Measurements from ENCODE around the gene GRM7. TPM values are rescaled to one million over a fixed set of nuclear protein-coding genes. Genes with fewer than 3 reads are reported as not detected.

Gene GRM7
- total RNA-seq, 1 donor from 2014 or later, result 9.9 TPM

DNA sequence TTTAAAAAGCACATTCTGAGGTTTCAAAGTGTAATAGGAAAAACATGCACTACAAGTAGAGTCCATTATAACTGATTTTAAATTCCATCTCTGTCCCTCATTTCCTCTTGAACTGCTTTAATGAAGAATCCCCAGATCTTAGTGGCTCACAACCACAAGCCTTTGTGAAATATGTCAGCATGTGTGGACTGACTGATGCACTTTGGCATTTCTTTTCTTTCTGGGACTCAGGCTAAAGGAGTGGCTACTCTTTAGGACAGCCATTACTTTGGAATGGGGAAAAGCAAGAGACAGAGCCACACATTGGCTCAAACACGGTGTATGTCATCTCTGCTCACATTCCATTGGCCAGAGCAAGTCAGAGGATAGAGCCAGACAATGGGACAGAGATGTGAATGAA lies 139.6 kb downstream of the GRM7 start:
- DNase-seq (ENCODE audit: extremely low spot score, unreplicated experiment), result no peak
- TF ChIP-seq, protein P1, sequence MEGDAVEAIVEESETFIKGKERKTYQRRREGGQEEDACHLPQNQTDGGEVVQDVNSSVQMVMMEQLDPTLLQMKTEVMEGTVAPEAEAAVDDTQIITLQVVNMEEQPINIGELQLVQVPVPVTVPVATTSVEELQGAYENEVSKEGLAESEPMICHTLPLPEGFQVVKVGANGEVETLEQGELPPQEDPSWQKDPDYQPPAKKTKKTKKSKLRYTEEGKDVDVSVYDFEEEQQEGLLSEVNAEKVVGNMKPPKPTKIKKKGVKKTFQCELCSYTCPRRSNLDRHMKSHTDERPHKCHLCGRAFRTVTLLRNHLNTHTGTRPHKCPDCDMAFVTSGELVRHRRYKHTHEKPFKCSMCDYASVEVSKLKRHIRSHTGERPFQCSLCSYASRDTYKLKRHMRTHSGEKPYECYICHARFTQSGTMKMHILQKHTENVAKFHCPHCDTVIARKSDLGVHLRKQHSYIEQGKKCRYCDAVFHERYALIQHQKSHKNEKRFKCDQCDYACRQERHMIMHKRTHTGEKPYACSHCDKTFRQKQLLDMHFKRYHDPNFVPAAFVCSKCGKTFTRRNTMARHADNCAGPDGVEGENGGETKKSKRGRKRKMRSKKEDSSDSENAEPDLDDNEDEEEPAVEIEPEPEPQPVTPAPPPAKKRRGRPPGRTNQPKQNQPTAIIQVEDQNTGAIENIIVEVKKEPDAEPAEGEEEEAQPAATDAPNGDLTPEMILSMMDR (conservative IDR thresholded peaks at IDR 0.05), result no peak
- Mint-ChIP-seq H3K4me3 (no peak overlapping the region), H3K4me1 (ENCODE audit: unreplicated experiment) (no peaks in the 10 kb centered on the region), H3K36me3 (no peaks in the 10 kb centered on the region), H3K9me3 (no peaks in the 10 kb centered on the region), H3K27ac (no peak overlapping the region), H3K27me3 (no peaks in the 10 kb centered on the region)

DNA sequence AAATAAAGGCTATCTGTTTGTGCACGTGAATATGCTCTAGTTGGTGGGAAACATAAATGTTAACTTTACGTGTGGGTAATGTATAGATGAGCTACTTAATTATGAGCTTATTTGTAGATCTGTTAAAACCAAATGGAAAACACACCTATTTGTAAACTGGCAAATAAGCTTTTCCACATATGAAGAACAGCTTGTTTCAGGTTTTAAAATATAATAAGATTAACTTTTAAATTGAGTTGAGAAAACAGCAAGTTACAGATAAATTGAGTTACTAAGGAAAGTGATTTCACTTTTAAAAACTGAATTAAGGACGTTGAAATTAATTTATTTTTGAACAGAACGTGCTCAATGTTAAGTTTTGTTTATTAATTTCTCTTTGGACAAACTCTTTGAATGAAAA lies 140.5 kb downstream of the GRM7 start:
- Mint-ChIP-seq H3K4me3 (no peak overlapping the region), H3K36me3 (no peaks in the 10 kb centered on the region), H3K4me1 (ENCODE audit: unreplicated experiment) (no peaks in the 10 kb centered on the region), H3K27ac (no peak overlapping the region), H3K27me3 (no peaks in the 10 kb centered on the region), H3K9me3 (no peaks in the 10 kb centered on the region)
- TF ChIP-seq, protein P1 (conservative IDR thresholded peaks at IDR 0.05), result no peak
- no peak for DNase-seq (ENCODE audit: extremely low spot score, unreplicated experiment)

DNA sequence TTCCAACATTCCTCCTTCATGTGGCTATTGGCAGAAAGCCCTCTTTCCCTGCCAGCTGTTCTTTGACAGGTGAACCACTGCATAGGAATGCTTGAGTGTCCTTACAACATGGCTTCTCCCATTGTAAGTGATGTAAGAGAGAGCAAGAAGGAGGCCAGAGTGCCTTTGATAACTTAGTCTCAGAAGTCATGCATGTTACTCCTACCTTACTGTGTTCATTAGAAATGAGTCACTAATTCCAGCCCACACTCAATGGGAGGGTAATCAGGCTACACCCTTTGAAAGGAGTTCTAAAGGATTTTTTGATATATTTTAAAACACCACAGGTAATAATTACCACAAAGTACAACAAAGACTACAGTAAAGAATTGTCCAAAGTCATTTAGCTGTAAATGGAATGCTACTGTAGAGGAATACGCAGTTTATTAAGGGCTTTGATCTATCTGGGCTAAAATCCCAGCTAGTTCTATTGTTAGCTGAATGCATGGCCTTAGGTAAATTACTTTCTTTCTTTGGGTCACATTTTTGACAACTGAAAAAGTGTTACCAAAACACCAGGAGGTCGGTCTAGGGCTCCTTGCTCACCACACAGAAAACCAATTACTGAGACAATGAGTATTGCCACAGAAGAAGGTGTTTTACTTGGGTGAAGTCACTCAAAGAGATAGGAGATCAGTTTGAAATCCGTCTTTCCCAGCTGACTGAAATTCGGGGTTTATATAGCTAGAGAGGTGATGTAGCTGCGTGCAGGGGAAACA lies 154.9 kb downstream of the GRM7 start:
- H3K36me3 Mint-ChIP-seq, result peaks cover 3% of the 10 kb centered on the region
- peaks cover 5% of the 10 kb centered on the region for H3K9me3 Mint-ChIP-seq
- H3K27ac Mint-ChIP-seq, result no peak overlapping the region
- H3K4me1 Mint-ChIP-seq (ENCODE audit: unreplicated experiment), result peaks cover 6% of the 10 kb centered on the region
- no peak overlapping the region for H3K4me3 Mint-ChIP-seq
- TF ChIP-seq, protein P1 (conservative IDR thresholded peaks at IDR 0.05), result no peak
- no peak for DNase-seq (ENCODE audit: extremely low spot score, unreplicated experiment)
- no peaks in the 10 kb centered on the region for H3K27me3 Mint-ChIP-seq

DNA sequence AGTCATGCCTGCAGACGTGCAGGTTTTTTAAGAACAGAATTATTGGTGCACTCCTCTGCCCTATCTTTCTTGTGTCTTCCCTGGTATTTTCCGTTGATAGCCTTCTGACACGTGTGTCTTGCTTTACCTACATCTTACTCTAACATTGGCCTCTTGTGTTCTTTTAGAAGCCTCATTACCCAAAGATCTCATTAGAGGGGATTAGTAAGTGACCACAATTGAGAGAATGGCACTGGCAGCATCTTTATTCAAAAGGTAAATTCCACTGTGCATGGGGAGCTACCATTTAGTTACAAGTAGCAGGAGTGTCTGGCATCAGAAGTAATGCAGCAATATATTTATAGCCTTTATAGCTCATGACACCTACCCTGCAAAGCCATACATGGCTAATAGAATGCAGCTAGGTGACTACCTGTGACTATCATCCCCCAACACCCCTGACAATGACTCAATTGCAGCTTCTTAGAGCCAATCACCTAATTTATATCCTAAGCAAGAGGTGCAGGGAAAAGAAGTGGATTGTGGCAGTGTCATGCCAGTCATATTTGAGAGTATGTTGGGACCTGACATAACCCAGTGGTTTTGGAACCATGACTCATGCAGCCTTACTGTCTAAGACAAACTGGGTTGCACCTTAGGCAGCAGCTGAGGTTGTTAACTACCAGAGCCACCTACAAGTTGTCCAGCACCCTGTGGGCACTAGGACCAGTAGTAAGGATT lies 164.8 kb downstream of the GRM7 start:
- no peaks in the 10 kb centered on the region for H3K9me3 Mint-ChIP-seq
- TF ChIP-seq, protein P1 (conservative IDR thresholded peaks at IDR 0.05), result no peak
- no peaks in the 10 kb centered on the region for H3K36me3 Mint-ChIP-seq
- no peaks in the 10 kb centered on the region for H3K4me1 Mint-ChIP-seq (ENCODE audit: unreplicated experiment)
- no peak overlapping the region for H3K4me3 Mint-ChIP-seq
- no peak for DNase-seq (ENCODE audit: extremely low spot score, unreplicated experiment)
- H3K27me3 Mint-ChIP-seq, result no peaks in the 10 kb centered on the region
- no peak overlapping the region for H3K27ac Mint-ChIP-seq

DNA sequence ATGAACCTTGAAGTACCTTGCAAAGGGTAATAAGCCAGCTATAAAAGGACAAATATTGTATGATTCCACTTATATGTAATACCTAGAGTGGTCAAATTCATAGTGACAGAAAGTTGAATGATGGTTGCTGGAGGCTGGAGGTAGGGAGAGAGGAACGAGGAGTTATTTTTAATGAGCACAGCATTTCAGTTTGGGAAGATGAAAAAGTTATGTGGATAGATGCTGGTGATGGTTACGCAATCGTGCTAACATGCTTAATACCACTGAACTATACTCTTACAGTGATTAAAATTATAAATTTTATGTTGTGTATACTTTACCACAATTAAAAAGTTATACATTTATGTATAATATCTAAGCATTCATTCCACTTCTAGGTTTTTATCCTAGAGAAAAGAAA lies 168.6 kb downstream of the GRM7 start:
- TF ChIP-seq, protein P1 (conservative IDR thresholded peaks at IDR 0.05), result no peak
- Mint-ChIP-seq H3K36me3 (no peaks in the 10 kb centered on the region), H3K27me3 (no peaks in the 10 kb centered on the region), H3K27ac (no peak overlapping the region), H3K9me3 (no peaks in the 10 kb centered on the region), H3K4me3 (no peak overlapping the region), H3K4me1 (ENCODE audit: unreplicated experiment) (no peaks in the 10 kb centered on the region)
- no peak for DNase-seq (ENCODE audit: extremely low spot score, unreplicated experiment)
